Hepatic stellate cell (primary cell): ENCODE measurements around the gene NRG2.

Experiments used
- DNase-seq: peaks from one replicate; pipeline ENCODE4 v3.0.0; 2011; ENCODE audit warnings: low spot score

The NRG2 gene

DNA sequence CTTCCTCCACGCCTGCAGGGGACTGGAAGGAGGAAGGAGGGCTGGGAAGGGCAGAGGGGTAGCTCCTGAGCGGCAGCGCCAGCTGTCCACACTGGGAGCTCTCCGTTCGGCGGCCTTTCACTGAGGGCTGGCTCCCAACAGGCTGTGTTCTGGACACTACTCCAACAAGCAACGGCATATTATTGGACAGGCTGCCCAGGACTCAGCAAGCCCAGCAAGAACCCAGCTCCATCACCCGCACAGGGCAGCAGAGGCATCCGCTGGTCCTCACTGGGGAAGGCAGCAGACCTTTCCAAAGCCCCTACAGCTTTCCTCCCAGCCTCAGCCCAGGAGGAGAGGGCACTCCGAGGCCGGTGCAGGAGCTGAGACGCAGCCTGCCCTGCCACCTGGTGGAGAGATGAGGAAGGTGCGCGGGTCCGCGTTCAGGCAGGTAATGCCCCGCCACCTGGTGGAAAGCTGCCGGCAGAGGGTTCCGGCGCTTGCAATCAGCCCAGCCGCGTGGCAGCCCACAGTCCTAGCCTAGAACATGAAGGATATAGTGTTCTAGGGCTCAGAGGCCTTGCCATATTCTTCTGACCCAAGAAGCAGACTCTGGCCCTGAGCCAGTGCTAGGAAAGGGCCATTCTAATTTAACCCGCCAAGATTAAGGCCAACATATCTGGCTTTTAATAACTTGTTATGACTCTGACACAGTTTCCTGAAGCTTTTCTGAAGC lies 74.4 kb downstream of the NRG2 start:
- peak; percentile 78 for DNase-seq

GRCh38 chr5:139967353-139967752 lies 75.7 kb downstream of the NRG2 start:
- no peak for DNase-seq

DNA sequence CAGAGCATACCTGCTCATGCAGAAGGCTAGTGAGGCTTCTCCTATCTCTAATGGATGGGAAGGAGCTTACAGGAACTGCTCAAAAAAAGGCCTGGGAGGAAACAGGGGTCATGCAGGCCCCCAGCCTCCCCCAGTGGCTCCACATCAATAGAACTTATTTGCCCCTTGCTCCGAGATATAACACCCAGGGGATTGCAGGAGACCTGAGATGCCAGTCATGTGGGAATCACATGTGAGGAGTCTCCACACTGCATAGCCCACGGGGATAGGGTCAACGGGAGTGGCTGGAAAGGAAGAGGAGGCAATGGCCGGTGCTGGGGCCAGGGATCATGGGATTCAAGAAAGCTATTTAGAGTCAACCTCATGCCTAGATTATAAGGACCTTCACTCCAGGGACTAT lies 76.2 kb downstream of the NRG2 start:
- DNase-seq = no peak

DNA sequence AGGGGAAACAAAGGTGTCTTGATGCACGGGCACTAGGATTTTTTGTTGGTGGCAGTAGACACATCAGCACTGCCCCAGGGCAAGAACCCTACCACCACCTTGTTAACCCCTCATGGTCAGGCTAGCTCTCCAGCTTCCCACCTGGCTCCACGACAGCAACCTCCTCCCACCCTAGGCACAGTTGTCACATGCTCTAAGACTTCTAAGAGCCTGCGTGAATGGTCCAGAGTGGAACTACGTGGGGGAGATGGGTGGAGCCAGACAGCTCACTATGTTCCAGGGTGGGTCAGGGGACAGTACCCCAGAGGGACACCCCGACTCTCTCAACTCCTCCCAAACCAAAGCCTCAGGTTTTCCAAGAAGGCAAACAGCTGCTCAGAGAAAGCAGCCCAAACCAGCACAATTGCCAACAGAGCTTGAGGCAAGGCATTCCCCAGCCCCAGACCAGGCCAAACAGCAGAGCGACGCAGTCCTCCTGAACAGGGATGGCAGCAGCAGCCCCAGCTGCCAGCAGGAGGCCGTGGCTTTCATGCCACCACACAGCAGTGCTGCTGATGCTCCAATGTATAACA lies 78.0 kb downstream of the NRG2 start:
- DNase-seq = no peak

- DNase-seq = no peak
Measured at GRCh38 chr5:139964266-139964993, 78.7 kb downstream of the NRG2 start.

- no peak for DNase-seq
Measured at GRCh38 chr5:139962445-139962844, 80.7 kb downstream of the NRG2 start.

DNA sequence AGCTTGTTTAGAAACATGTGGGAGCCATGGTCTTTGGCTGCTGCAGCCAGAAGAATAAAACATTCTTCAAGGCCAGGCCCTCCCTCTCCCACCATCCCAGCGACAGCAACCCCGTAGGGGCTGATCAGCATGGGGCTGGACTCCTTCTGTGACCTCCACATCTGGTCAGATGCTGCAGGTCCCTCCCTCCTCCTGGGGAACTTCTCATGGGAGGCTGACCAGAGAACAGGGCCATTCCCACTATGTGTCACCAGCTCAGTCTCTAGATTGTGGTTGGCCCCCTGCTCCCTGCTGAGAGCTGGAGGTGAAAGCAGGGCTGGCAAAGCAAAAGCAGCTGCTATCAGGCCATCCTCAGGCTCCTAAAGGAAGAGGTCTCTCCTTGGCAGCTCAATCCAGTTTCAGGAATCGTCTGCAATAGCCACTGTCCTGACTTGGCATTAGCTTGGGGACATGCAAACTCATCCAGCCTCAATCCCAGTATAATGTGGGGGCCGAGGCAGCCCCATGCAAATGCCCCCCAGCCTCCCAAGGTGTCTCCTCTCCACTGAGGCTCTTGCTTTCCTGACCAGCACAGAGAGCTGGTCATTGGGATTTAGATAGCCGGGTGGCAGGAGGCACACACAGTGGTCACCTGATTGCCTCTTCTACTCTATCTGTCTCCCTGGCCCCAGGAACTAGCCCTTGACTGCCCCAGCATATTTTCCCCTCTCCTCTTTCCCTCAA lies 81.5 kb downstream of the NRG2 start:
- DNase-seq = no peak

DNA sequence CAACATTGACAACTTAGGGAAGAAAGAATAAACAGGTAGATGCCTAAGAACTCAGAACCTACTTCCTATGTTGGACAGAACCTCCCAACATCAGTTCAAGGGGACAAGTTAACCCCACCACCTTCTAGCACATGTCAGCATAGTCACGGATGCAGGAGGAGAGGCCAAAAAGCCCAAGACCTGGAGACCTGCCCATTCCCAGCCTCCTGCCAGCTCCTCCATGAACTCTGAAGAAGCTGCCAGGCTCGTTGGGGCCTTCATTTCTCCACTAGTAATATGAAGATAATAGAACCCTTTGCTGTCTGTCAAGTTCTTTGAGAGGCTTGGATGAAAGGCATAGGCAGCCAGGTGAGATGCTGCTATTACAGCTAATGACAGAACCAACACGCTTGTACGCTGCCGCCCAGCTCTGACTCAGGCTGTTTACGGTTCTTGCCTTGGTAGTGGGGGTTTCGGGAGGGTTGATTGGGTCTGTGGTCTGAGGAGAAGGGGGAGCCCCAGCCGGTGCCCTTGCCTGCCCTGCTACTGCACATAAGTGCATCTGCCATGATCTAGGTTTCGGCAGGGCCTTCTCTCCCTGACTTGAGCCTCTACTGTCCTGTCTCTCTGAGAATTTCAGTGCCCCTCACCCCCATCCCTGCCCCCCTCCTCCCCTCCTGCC lies 82.2 kb downstream of the NRG2 start:
- no peak for DNase-seq

DNA sequence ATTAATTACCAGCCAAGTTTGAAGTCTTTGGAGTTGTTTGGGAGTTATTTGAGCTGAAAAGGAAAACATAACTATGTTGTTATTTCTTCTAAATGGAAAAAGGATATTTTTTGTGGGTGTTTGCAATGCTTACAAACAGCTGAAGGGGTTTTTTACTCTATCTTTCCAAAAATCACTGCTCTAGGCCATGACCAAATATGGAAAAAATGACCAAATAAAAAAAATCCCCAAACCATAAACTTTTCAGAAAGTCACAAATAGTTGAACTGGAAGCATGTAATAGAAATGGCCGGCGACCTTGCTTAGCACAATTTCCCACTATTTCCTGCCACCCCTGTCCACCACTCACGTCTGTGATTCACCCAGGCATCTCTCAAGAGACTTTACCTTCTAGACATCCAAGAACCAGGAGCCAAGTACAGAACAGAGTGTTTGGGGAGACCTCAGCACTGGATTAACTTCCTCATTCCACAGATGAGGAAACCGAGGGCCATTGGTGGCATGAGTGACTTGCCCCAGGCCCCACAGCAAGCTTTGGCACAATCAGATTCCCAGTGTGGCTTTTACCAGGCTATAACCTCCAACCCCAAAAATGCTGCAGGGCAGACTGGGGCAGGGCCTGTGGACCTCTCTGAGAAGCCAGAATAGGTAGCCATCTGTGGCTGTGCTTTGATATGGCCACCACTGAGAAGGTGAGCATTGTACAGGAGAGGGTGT lies 84.5 kb downstream of the NRG2 start:
- no peak for DNase-seq

DNA sequence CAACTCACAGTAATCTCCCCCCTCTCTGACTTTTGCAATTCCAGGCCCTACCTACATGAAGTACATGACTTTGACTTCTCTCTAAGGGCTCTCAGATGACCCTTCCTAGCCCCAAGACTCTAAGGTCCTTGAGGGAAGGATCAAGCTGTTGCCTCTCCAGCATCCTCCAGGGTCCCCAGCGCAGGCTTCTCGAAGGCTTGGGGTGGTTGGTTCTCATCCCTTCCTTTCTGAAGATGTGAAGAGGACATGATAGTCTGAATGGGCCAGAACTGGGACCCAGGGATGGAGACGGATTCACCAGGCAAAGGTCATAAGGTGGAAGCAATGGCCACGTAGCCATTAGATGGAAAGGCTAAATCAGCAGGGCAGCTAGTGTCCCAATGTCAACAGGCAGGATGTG lies 86.8 kb downstream of the NRG2 start:
- no peak for DNase-seq

DNA sequence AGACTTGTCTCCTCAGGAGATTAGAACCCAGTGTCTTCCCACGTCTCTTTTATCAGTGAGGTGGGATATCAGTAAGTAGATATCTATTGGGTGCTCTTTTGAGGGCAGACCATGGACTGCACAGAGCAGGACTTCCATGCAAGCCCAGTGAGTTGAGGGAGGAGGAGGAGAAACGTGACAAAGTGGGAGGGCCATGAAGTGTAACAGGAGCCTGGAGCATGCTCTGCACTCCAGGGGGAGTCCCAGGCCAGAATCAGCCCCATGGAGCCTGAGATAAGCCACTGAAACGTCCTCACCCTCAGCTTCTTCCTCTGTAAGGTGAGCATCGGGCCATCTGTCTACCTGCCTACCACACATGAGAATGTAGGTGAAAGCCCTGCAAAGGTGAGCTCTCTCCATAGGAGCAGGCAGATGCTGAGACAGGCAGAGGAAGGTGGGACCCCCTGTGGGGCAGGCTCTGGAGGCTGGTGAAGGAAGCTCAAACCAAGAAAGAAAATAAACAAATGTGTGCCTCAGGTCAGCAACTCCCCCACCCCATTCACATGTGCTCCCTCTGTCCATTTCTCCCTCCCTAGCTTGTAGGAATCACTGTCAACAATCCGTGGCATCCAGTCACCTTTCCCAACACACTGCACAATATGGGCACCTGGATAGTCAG lies 87.4 kb downstream of the NRG2 start:
- DNase-seq = no peak

GRCh38 chr5:139955053-139955605 lies 88.0 kb downstream of the NRG2 start:
- DNase-seq = no peak

DNA sequence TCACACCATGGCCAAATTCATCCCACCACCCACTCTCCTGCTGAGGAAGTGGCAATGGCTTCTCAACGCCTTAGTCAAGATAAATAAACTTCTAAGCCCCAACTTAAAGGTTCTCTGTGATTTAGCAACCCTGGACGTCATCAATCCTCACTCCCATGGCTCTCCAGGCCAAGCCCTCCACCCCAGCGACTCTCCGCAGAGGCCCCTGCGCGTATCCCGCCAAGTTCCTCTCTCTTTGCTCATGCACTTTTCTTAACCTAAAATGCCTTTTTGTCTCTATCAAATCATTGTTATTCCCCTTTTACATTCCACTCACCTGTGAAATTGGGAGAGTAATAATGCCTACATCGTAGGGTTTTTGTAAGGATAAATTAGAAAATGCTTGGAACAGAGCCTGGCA lies 88.6 kb downstream of the NRG2 start:
- no peak for DNase-seq

DNA sequence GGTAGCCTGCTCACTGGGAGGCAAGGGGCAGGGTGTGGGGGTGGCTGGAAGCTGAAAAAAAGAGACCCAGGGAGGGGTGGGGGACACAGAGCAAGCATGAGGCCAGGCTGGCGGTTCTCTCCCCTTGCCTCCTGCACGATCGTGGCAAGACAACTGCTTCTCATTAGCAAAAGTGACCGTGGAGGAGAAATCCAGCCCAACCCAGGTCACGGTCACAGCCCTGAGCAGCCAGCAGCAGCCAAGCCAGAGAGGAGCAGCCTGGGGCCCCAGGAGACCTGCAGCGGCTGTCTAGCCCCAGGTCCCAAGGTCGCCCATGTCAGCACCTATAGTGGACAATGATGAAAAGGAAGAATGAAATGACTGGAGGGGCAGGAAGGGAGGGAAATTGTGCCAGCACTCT lies 89.1 kb downstream of the NRG2 start:
- no peak for DNase-seq

DNA sequence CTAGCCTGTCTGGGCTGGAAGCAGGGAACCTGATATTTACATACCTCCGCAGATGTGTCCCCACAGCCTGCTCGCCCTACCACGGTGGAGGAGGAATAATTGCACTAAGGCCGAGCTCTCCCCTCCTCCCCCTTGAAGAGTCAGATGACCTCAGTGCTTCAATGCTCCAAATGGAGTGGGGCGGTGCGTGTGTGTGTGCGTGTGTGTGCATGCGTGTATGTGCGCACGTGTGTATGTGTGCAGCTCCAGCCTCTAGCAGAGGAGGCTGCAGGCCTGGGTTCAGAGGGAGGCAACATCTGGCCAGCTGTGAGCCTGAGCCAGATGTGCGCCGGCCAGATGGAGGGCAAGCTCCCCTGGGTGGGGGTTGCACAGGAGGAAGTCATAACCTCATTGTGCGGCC lies 90.5 kb downstream of the NRG2 start:
- DNase-seq = no peak

DNA sequence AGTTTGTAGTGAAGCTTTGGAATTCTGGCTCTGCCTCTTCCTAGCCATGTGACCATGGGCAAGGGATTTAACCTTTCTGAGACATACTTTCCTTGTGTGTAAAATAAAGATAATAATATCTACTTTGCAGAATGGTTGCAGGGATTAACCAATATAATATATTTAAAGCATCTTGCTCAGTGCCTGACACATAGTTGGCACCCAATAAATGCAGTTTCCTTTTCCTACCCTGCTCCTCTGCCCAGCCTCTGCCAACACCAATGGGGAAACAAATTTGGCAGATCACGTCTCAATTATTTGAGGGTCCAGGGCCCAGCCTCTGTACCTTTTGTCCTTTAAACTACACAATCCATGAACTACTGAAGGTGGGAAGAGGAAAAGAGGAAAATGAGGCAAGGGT lies 91.1 kb downstream of the NRG2 start:
- no peak for DNase-seq

DNA sequence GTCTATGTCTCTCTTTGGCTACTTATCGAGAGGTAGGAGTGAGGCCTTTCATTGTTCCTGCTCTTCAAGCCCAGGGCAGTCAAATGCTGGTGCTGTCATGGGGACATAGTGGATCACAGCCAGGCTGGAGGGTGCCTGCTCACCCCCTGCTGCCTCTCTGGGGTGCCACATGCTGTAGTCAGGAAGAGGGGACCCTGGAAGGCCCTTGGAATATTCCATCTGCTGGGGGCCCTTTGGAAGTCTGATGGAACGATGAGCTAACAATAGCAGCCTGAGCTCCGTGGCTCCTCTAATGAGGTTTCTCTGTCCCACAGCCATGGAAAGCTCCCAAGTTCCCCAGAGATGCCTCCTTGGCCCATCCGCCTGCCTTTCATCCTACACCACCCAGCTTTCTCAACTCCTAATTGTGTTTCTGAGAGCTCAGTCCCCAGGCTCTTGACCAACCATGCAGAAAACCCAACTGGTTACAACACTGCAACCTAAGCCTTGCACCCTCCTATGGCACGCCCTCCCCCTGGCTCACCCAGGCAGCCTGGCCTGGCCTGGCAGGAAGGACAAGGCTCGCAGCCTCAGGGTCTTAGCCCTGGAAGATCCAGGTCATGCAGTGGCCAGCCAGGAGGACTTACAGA lies 91.7 kb downstream of the NRG2 start:
- DNase-seq = no peak

DNA sequence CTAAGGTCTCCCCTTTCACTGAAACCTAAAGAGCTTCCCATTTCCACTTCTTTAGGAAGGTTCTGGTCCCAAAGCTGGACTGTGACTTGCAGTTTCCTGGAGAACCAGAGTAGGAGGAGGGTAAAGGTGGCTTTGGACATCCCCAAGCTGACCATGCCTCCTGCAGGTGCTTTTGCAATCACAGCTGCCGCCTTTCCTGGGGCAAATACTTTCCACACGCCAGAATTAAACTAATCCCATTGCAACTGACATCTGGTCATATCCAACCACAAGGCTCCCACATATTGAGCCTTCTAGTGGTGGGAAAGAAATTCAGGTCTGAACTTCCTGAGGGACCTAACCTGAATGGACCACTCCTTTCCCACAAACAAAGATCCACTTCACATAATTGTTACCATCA lies 92.7 kb downstream of the NRG2 start:
- no peak for DNase-seq

- no peak for DNase-seq
Measured at GRCh38 chr5:139949710-139950109, 93.4 kb downstream of the NRG2 start.

- no peak for DNase-seq
Measured at GRCh38 chr5:139947727-139948126, 95.4 kb downstream of the NRG2 start.
